Subcutaneous adipose tissue (tissue), 4 donors: ENCODE data around the gene MTERF4. TPM values are rescaled to one million over a fixed set of nuclear protein-coding genes. Genes with fewer than 3 reads are reported as not detected.

Source experiments
- total RNA-seq, 4 donors: library from RNA; depleted of rRNA; stranded (reverse); fragments of >200 nt; gene quantifications; one replicate each; pipeline ENCODE4 v1.1.0, GENCODE V29; 2016
- TF ChIP-seq, protein P1 (sequence below): fragments of 450-650 bp; IDR thresholded peaks from one replicate; pipeline ENCODE4 v1.5.1; 2016; ENCODE audit warnings: low read depth, mild to moderate bottlenecking, control low read depth, antibody characterized with exemption, moderate library complexity

The MTERF4 gene
- total RNA-seq, 4 donors from 2014 or later, result 31.6 to 45.2 (median 38.4) TPM

DNA sequence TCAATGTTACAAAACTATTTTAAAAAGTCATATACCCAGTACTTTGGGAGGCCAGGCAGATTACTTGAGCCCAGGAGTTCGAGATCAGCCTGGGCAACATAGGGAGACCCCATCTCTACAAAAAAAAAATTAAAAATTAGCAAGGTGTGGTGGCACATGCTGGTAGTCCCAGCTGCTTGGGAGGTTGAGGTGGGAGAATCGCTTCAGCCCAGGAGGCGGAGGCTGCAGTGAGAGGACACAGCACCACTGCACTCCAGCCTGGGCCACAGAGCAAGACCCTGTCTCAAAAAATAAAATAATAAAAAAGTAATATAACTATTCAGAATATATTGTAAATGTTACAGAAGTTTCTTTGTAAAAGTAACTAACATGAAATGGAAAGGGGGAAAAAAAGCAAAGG is 45.2 kb upstream of the MTERF4 start:
- TF ChIP-seq, protein P1, sequence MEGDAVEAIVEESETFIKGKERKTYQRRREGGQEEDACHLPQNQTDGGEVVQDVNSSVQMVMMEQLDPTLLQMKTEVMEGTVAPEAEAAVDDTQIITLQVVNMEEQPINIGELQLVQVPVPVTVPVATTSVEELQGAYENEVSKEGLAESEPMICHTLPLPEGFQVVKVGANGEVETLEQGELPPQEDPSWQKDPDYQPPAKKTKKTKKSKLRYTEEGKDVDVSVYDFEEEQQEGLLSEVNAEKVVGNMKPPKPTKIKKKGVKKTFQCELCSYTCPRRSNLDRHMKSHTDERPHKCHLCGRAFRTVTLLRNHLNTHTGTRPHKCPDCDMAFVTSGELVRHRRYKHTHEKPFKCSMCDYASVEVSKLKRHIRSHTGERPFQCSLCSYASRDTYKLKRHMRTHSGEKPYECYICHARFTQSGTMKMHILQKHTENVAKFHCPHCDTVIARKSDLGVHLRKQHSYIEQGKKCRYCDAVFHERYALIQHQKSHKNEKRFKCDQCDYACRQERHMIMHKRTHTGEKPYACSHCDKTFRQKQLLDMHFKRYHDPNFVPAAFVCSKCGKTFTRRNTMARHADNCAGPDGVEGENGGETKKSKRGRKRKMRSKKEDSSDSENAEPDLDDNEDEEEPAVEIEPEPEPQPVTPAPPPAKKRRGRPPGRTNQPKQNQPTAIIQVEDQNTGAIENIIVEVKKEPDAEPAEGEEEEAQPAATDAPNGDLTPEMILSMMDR, result no peak

GRCh38 chr2:241146286-241146685 is 44.2 kb upstream of the MTERF4 start:
- TF ChIP-seq, protein P1, result no peak

GRCh38 chr2:241142593-241142992 is 40.5 kb upstream of the MTERF4 start:
- TF ChIP-seq, protein P1, result no peak

DNA sequence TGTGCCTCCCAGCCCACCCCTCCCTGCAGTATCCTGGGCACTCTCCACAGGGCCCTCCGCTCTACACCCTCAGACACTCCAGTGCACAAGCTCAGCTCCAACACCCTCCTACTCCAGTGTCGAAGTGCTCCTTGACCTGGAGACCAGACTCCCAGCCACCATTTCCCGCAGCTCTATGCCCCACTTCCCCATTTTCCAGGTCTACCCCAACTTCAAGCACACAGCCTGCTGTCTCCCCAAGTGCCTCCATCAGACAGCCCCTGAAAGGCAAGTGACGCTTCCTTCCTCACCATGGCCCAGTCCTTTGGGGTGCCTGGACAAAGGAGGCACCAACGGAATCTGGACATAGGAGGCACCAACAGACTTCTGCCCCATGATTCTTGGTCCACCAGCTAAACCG is 40.0 kb upstream of the MTERF4 start:
- TF ChIP-seq, protein P1, result no peak

GRCh38 chr2:241141214-241141770 is 39.2 kb upstream of the MTERF4 start:
- TF ChIP-seq, protein P1, result no peak

DNA sequence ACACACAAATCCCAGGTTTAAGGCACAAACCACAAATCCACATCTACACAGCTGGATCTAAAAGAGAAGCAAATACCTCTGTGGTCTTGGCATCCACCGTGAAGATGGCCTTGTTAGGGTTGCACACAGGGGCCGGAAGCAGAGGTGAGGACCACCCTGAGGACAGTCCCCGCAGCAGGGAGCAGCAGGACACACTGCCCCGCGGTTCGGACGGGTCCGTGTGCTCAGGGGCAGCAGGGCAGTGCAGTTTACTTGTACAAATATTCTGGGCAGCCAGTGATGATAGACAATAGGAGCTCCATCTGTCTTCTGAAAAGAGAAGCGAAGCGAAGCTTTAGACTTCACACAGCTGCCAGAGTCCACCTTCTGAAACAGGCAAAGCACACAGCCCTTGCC is 38.4 kb upstream of the MTERF4 start:
- TF ChIP-seq, protein P1, result no peak

DNA sequence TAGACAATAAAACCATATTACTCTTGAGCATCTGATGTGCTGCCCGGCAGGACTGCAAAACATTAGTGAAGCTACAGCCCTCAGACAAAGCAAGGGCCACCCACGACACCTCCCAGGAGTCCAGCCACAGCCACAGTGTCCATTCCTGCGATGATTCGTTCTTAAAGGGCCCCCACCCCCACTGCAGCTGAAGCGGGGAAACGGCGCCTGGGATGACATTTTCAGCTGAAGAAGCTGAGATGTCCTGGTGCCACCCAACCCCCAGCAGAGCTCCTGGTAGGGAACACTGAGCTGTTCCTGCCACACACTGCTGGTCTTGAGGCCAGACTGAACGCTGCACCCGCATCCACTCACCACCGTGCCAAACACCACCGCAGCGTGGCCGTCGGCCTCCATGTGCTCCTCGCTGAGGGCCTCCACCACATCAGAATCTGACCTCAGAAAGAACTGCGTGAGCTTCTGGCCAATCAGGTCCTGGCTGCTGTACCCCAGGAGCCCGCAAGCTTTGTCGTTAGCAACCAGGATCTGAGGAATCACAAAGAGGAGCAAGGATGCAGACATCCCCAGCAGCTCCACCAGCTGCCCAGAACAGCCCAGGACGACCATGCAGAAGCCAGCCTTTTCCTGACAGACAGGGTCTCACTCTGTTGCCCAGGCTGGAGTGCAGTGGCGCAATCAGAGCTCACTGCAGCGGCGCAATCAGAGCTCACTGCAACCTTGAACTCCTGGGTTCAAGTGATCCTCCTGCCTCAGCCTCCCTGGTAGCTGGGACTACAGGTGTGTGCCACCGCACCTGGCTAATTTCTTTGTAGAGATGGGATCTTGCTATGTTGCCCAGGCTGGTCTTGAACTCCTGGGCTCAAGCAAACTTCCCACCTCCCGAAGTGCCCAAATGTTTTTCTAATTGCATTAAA is 37.7 kb upstream of the MTERF4 start:
- TF ChIP-seq, protein P1, result no peak
